Prostate gland (tissue), 2 donors: ENCODE data around the gene CDK9. TPM values are rescaled to one million over a fixed set of nuclear protein-coding genes. Genes with fewer than 3 reads are reported as not detected.
"Not testable (repeated sequence)": the region's sequence is repeated elsewhere in the genome, so short reads cannot be mapped to it uniquely, and the experiment has no call there.

ENCODE experiments used
- DNase-seq: peaks from one replicate; pipeline ENCODE4 v3.0.0-alpha.2; 2019; ENCODE audit warnings: low spot score
- H3K27ac ChIP-seq, 2 donors: fragments of 200-600 bp; sonication (generic); 2 replicates each; pipeline ENCODE4 v1.5.1; 2017 to 2019
- H3K27me3 ChIP-seq: fragments of 200-600 bp; sonication (generic); replicated peaks from 2 replicates; pipeline ENCODE4 v1.5.1; 2019; ENCODE audit not compliant: insufficient read depth
- H3K36me3 ChIP-seq, 2 donors: fragments of 200-600 bp; sonication (generic); 1 replicate in 1 of 2; 2 replicates in 1 of 2; pipeline versions ENCODE4 v1.5.1 to v1.8.1; 2017 to 2019
- H3K4me1 ChIP-seq: fragments of 200-600 bp; sonication (generic); replicated peaks from 2 replicates; pipeline ENCODE4 v1.5.1; 2019
- H3K4me3 ChIP-seq, 2 donors: fragments of 200-600 bp; sonication (generic); 2 replicates each; pipeline ENCODE4 v1.5.1; 2017 to 2019
- H3K9me3 ChIP-seq: fragments of 200-600 bp; sonication (generic); 2 replicates; pipeline ENCODE4 v1.5.1; 2017
- POLR2A ChIP-seq: fragments of 450-650 bp; IDR thresholded peaks from one replicate; pipeline ENCODE4 v1.6.1; 2016; ENCODE audit warnings: antibody characterized with exemption, mild to moderate bottlenecking
- POLR2AphosphoS5 ChIP-seq: sonication (generic); formaldehyde crosslinking; IDR thresholded peaks from one replicate; pipeline ENCODE4 v1.6.1; 2017; ENCODE audit warnings: antibody characterized with exemption
- WGBS: methylation state at CpG from one replicate; pipeline ENCODE4 v1.1.5; 2018; 5-methylcytosine and 5-hydroxymethylcytosine counted together
- intact Hi-C: fragments of 100-400 bp; cut with DNase I; formaldehyde crosslinking; loops from one replicate; pipeline ENCODE4 v1.14.2; 2022
- total RNA-seq, 2 donors: library from RNA; depleted of rRNA; stranded (reverse); fragments of >200 nt; gene quantifications; one replicate each; pipeline ENCODE4 v1.1.0, GENCODE V29; 2016
- TF ChIP-seq, protein P1 (sequence below), 4 experiments: fragments of 200-600 bp in 2 of 4; fragments of 450-650 bp in 2 of 4; sonication (generic) in 2 of 4; IDR thresholded peaks; 1 replicate in 3 of 4; 2 replicates in 1 of 4; pipeline ENCODE4 v1.5.1; 2016 to 2019; ENCODE audit warnings: antibody characterized with exemption in 4 of 4, mild to moderate bottlenecking in 2 of 4, moderate library complexity in 2 of 4

CDK9 gene
- total RNA-seq, 2 donors from 2014 or later = 60.3 to 130 TPM

DNA sequence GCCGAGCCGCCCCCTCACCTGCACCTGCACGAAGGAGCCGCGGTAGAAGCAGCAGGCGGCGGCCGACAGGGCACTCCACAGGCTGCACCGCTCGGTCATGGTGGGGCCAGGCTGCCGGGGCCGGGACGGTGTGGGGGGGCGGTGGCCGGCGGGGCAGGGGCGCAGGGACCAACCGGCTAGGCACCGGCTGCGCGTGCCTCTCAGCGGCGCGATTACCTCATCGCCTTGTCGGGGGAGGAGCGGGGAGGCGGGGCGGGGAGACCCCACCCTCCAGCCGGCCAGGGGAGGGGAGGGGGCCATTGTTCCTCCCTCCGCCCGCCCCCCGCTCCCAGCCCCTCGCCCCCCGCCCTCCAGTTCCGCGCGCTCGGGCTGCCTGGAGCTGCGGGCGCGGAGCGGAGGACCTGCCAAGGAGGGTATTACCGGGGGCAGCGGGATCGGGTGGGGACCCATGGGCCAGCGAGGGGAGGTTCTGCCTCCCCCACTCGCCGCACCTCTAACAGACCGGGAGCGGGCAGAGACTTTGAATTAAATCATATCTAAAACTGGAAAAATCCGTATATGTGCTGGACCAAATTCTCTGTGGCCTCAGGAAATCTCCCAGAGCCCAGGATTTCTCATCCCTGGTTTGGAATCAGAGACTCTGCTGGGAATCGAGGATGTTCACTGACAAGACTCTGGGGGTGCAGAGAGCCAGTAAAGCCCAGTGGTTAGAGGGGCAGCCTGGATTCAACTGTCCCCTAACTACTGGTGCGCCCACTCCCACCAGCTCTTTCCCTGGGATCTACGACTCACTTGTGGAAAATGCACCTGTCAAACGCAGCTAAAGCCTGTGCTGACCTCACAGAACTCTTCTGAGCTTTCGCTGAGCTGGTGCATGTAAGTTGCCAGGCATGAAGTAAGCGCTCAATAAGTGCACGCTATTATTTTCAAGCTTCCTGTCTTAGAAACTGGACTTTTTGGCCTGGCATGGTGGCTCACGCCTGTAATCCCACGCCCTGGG is 30.5 kb upstream of the CDK9 start:
- H3K4me3 ChIP-seq = no peak overlapping the region
- H3K36me3 ChIP-seq = no peaks in the 10 kb centered on the region
- WGBS = 13% methylated on average over 57 of the region's 61 CpGs
- DNase-seq = no peak
- intact Hi-C loops = no loop called here
- peaks cover 7% of the 10 kb centered on the region for H3K27me3 ChIP-seq
- H3K4me1 ChIP-seq = no peaks in the 10 kb centered on the region
- no peaks in the 10 kb centered on the region for H3K9me3 ChIP-seq
- TF ChIP-seq, protein P1, sequence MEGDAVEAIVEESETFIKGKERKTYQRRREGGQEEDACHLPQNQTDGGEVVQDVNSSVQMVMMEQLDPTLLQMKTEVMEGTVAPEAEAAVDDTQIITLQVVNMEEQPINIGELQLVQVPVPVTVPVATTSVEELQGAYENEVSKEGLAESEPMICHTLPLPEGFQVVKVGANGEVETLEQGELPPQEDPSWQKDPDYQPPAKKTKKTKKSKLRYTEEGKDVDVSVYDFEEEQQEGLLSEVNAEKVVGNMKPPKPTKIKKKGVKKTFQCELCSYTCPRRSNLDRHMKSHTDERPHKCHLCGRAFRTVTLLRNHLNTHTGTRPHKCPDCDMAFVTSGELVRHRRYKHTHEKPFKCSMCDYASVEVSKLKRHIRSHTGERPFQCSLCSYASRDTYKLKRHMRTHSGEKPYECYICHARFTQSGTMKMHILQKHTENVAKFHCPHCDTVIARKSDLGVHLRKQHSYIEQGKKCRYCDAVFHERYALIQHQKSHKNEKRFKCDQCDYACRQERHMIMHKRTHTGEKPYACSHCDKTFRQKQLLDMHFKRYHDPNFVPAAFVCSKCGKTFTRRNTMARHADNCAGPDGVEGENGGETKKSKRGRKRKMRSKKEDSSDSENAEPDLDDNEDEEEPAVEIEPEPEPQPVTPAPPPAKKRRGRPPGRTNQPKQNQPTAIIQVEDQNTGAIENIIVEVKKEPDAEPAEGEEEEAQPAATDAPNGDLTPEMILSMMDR (IDR thresholded peaks at IDR 0.05) = no peak
- no peak for TF ChIP-seq POLR2A
- no peak for TF ChIP-seq POLR2AphosphoS5
- no peak overlapping the region for H3K27ac ChIP-seq

DNA sequence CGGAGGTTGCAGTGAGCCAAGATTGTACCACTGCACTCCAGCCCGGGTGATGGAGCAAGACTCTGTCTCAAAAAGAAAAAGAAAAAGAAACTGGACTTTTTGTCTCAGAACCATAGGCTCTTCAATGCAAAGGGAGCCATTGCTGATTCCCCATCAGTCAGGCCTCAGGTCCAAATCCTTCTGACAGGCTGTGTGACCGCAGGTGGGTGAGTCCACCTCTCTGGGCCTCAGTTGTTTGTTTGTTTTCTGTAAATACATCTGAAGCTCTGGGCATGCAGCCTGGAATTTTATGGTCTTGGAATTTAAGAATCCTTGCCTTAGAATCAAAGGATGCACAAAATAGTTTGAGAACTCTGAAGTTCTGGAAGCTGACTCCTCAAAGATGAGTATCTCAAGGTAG is 29.6 kb upstream of the CDK9 start:
- TF ChIP-seq POLR2AphosphoS5 (no peak), POLR2A (no peak)
- TF ChIP-seq, protein P1 (IDR thresholded peaks at IDR 0.05) = no peak
- Histone ChIP-seq H3K27me3 (peaks cover 7% of the 10 kb centered on the region), H3K36me3 (no peaks in the 10 kb centered on the region), H3K9me3 (no peaks in the 10 kb centered on the region), H3K27ac (no peak overlapping the region), H3K4me1 (no peaks in the 10 kb centered on the region), H3K4me3 (no peak overlapping the region)
- WGBS = 77% methylated on average over 3 of the region's 3 CpGs
- no peak for DNase-seq
- intact Hi-C loops = no loop called here

DNA sequence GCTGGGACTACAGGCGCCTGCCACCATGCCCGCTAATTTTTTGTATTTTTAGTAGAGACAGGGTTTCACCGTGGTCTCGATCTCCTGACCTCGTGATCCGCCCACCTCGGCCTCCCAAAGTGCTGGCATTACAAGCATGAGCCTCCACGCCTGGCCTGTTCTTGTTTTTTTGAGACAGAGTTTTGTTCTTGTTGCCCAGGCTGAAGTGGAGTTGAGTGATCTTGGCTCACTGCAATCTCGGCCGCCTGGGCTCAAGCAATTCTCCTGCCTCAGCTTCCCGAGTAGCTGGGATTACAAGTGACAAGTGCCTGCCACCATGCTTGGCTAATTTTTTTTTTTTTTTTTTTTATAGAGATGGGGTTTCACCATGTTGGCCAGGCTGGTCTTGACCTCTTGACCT is 29.1 kb upstream of the CDK9 start:
- H3K36me3 ChIP-seq, intact Hi-C loops, H3K27ac ChIP-seq, H3K4me3 ChIP-seq, H3K9me3 ChIP-seq, H3K27me3 ChIP-seq, DNase-seq, H3K4me1 ChIP-seq: not testable (repeated sequence)
- WGBS = 83% methylated on average over 11 of the region's 11 CpGs

DNA sequence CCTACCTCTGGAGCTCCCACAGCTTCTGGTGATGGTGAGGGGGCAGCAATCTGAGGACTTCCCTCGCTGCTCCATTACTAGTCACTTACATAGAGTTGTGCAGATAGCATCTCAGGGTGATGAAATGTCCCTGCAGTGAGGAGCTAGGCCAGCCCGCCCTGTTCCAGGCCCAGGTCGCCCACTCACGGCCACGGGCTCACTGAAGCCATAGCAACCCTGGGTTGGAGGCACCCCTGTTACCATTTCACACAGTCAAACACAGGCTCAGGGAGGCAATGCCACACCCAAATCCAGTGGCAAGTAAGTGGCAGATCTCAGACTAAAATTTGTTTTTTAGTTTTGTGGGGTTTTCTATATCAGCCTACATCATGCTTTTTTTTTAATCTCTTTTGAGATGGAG is 27.0 kb upstream of the CDK9 start:
- Histone ChIP-seq H3K4me1 (no peaks in the 10 kb centered on the region), H3K4me3 (no peak overlapping the region), H3K9me3 (no peaks in the 10 kb centered on the region), H3K36me3 (no peaks in the 10 kb centered on the region), H3K27me3 (peaks cover 7% of the 10 kb centered on the region), H3K27ac (no peak overlapping the region)
- TF ChIP-seq POLR2AphosphoS5 (no peak), POLR2A (no peak)
- TF ChIP-seq, protein P1 (IDR thresholded peaks at IDR 0.05) = no peak
- no peak for DNase-seq
- intact Hi-C loops = no loop called here
- WGBS = 80% methylated on average over 5 of the region's 5 CpGs

DNA sequence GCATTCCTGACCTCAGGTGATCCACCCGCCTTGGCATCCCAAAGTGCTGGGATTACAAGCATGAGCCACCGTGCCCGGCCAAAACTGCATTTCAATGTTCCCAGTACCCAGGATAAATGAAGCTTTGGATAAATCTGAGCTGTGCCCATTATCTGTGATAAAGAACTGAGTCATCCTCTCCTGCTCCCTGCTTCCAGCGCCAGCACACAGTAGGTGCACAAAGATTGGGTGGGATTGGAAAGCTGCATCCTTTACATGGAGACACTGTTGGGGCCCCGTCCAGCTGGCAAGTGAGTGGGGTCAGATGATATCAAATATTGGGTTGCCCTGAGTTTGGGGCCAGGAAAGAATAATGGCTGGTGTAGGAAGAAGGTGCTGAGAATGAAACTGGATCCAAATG is 24.8 kb upstream of the CDK9 start:
- Histone ChIP-seq H3K36me3 (no peaks in the 10 kb centered on the region), H3K4me3 (no peak overlapping the region), H3K4me1 (no peaks in the 10 kb centered on the region), H3K9me3 (no peaks in the 10 kb centered on the region), H3K27me3 (no peaks in the 10 kb centered on the region), H3K27ac (no peak overlapping the region)
- TF ChIP-seq POLR2AphosphoS5 (no peak), POLR2A (no peak)
- TF ChIP-seq, protein P1 (IDR thresholded peaks at IDR 0.05) = no peak
- no peak for DNase-seq
- 86% methylated on average over 5 of the region's 5 CpGs for WGBS
- intact Hi-C loops = no loop called here
